Erythroblast (primary cell): ENCODE data around the gene UNC13A.

Source experiments
- DNase-seq, 2 experiments: peaks; one replicate each; lab custom pipeline; 2025; lab: John Stamatoyannopoulos, UW
- GATA1 ChIP-seq: IDR thresholded peaks from 2 replicates; pipeline ENCODE4 v1.6.1; 2011; ENCODE audit warnings: low read depth, mild to moderate bottlenecking, control low read depth, low read length, moderate library complexity
- POLR2A ChIP-seq: IDR thresholded peaks from 2 replicates; pipeline ENCODE4 v1.6.1; 2011; ENCODE audit warnings: mild to moderate bottlenecking, low read length

UNC13A gene

DNA sequence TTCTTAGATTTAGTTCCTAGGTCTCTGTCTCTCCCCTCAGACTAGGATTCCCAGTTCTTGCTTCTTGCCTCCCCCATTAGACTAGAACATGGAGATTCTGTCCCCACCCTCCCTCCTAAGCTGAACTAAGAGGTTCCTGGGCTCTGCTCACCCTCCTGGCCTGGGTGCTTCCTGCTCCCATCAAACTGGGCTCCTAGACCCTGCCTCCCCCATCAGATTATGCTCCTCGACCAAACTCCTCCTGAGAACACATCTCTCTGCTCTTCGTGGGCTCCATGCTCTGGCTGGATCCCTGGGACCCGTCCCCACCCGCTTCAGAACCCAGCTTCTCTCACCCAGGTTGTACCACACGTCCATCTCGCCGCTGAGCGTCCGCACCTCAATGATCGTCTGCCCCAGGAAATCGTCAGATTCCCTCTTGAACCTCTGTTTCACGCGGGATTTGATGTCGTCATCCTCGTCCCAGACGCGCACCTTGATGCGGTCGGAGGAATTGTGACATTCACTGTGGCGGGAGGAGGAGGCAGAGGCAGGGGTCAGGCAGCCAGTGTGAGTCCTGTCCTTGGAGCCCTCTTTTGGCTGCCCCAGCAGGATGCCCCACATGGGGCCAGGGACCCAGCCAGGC lies 42.7 kb downstream of the UNC13A start:
- TF ChIP-seq POLR2A (no peak), GATA1 (no peak)
- DNase-seq = no peak

- TF ChIP-seq POLR2A = no peak
- no peak for TF ChIP-seq GATA1
- no peak for DNase-seq
These were observed 45.5 kb downstream of the UNC13A start for GRCh38 chr19:17642656-17643055.

DNA sequence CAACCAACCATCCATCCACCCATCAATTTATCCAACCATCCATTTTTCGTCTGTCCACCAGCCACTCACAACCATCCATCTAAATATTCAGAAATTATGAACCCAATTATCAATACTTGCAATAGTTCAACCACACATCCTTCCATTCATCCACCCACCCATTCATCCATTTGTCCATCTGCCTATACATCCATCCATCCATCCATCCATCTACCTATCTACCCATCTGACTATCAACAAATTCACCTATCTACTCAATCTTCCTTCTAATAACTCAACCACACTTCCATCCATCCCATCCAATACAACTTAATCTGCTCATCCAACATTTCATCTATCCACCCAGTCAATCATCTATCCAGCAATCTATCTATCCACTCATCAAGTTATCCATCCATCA lies 46.3 kb downstream of the UNC13A start:
- TF ChIP-seq POLR2A = no peak
- TF ChIP-seq GATA1 = no peak
- no peak for DNase-seq

DNA sequence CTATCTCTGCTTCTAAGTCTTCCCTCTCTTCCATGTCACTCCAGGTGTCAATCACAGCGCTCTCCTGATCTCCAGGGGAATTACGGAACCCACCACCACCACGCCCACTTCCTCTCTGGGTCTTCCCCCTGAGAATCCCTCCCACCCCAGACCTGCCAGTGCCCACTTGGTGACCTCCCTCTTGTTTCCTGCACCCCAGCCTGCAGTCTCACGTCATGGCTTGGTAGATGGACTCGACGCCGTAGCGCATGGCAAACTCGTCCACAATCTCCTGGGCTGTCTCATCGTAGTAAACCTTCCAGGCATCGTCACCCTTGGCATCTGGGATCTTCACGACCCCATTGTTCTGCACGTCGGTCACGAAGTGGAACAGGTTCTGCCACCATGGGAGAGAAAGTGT lies 47.0 kb downstream of the UNC13A start:
- TF ChIP-seq POLR2A (no peak), GATA1 (no peak)
- no peak for DNase-seq

GRCh38 chr19:17633700-17634099 lies 54.5 kb downstream of the UNC13A start:
- no peak for TF ChIP-seq POLR2A
- TF ChIP-seq GATA1 = no peak
- no peak for DNase-seq

- TF ChIP-seq POLR2A (no peak), GATA1 (no peak)
- DNase-seq = no peak
These were observed 55.6 kb downstream of the UNC13A start for GRCh38 chr19:17632577-17632976.

- DNase-seq = no peak
- TF ChIP-seq GATA1 = no peak
These were observed 58.4 kb downstream of the UNC13A start for GRCh38 chr19:17629760-17630159.

DNA sequence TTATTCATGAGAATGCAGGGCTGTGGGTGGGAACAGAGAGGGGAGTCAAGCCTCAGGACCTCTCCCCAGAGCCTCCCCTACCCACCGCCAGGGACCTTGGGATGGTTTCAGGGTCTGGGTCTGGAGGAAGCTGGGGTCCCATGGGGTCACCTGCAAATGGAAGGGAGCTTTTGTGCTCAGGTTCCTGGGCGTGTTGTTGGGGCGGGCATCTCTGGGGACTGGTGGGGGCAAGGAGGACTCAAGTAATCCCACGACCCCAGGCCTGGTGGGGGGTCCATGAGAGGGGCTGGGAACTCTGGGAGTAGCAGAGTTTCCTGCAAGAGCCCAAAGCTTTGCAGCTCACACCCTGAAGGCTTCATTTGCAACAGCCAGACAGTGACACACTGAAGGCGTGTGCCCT lies 60.2 kb downstream of the UNC13A start:
- TF ChIP-seq POLR2A = no peak
- no peak for TF ChIP-seq GATA1
- DNase-seq = no peak

GRCh38 chr19:17627161-17627560 lies 61.0 kb downstream of the UNC13A start:
- DNase-seq = no peak
- TF ChIP-seq GATA1 (no peak), POLR2A (no peak)

GRCh38 chr19:17626456-17627015 lies 61.6 kb downstream of the UNC13A start:
- DNase-seq = no peak

GRCh38 chr19:17625980-17626379 lies 62.2 kb downstream of the UNC13A start:
- DNase-seq = no peak
- TF ChIP-seq GATA1 = no peak
- no peak for TF ChIP-seq POLR2A

More at GRCh38 chr19:17626456-17627015, 61.6 kb downstream of the UNC13A start:
- TF ChIP-seq GATA1 (no peak), POLR2A (no peak)

- no peak for DNase-seq
- TF ChIP-seq POLR2A (no peak), GATA1 (no peak)
These were observed 63.1 kb downstream of the UNC13A start for GRCh38 chr19:17625043-17625442.

GRCh38 chr19:17624314-17624991 lies 63.7 kb downstream of the UNC13A start:
- DNase-seq = no peak
- TF ChIP-seq POLR2A (no peak), GATA1 (no peak)

DNA sequence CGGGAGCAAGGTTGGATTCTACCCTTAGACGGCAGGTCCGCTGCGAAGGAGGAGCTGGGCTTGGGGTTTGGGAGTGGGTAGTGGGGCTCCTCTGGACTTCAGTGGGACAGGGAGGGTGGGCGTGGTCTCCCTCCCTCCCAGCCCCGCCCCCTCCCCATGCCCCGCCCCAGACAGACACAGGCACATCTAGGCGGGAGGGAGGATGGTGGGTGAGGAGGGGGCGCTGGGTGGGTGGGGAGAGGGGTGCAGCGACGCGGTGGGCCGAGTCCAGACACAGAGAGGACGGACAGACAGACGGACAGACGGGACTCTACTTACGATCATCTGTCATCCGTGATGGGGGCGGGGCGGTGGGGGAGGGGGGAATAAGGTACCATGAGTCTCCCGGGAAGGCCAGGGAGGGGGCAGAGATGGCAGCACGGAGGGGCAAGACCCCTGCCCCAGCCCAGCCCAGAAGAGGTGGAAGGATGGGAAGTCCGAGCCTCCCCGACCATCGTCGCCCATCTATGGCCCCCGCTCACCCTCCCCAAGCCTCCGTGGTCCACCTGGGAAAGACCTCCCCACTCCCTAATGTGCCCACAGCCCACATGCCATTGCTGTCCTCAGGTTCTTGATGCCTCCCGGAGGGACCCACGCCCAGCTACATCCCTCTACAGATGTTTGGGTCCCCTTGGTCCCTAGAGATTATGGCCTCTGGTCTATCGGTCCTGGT lies 64.8 kb downstream of the UNC13A start:
- TF ChIP-seq POLR2A (no peak), GATA1 (no peak)
- DNase-seq = no peak

GRCh38 chr19:17620696-17621095 lies 67.5 kb downstream of the UNC13A start:
- DNase-seq = no peak
- TF ChIP-seq GATA1 = no peak
- no peak for TF ChIP-seq POLR2A
